ENCODE measurements around the gene ELFN1.

The ELFN1 gene

GRCh38 chr7:1742555-1743303, 72.7 kb downstream of the ELFN1 start:
- TF ChIP-seq CTCF (IDR thresholded peaks at IDR 0.05; ENCODE audit: control insufficient read depth, extremely low read depth, insufficient read depth) = no peak
- DNase-seq (ENCODE audit: low read depth) = peak; percentile 41
- H3K4me3 ChIP-seq (ENCODE audit: low read depth, low read length) = peak overlapping the region; percentile 68

- no peak for TF ChIP-seq CTCF (IDR thresholded peaks at IDR 0.05; ENCODE audit: control insufficient read depth, extremely low read depth, insufficient read depth)
- H3K4me3 ChIP-seq (ENCODE audit: low read depth, low read length) = no peak overlapping the region
- no peak for DNase-seq (ENCODE audit: low read depth)
These were observed 73.6 kb downstream of the ELFN1 start for GRCh38 chr7:1743481-1744230.

DNA sequence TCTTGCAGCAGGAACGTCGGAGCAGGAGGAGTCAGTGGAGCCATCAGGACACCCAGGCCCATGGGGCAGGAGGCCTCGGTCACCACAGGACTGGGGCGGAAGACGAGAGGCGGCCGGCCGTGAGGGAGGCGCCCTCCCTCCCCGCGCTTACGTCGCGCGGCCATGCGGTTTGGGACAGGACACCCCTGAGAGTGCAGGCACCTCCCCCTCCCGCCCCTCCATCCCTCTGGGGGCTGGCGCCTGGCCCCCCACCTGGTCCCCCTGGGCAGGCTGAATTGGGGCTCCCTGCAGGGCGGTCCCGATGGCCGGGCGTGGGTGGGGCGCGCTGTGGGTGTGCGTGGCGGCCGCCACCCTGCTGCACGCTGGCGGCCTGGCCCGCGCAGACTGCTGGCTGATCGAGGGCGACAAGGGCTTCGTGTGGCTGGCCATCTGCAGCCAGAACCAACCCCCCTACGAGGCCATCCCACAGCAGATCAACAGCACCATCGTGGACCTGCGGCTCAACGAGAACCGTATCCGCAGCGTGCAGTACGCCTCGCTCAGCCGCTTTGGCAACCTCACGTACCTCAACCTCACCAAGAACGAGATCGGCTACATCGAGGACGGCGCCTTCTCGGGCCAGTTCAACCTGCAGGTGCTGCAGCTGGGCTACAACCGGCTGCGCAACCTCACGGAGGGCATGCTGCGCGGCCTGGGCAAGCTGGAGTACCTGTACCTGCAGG, 74.4 kb downstream of the ELFN1 start:
- no peak for DNase-seq (ENCODE audit: low read depth)
- TF ChIP-seq CTCF (IDR thresholded peaks at IDR 0.05; ENCODE audit: control insufficient read depth, extremely low read depth, insufficient read depth) = no peak
- no peak overlapping the region for H3K4me3 ChIP-seq (ENCODE audit: low read depth, low read length)

DNA sequence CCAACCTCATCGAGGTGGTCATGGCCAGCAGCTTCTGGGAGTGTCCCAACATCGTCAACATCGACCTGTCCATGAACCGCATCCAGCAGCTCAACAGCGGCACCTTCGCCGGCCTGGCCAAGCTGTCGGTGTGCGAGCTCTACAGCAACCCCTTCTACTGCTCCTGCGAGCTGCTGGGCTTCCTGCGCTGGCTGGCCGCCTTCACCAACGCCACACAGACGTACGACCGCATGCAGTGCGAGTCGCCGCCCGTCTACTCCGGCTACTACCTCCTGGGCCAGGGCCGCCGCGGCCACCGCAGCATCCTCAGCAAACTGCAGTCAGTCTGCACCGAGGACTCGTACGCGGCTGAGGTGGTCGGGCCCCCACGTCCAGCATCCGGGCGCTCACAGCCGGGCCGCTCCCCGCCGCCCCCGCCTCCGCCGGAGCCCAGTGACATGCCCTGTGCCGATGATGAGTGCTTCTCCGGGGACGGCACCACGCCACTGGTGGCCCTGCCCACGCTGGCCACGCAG, 75.0 kb downstream of the ELFN1 start:
- H3K4me3 ChIP-seq (ENCODE audit: low read depth, low read length) = no peak overlapping the region
- DNase-seq (ENCODE audit: low read depth) = no peak
- TF ChIP-seq CTCF (IDR thresholded peaks at IDR 0.05; ENCODE audit: control insufficient read depth, extremely low read depth, insufficient read depth) = no peak

DNA sequence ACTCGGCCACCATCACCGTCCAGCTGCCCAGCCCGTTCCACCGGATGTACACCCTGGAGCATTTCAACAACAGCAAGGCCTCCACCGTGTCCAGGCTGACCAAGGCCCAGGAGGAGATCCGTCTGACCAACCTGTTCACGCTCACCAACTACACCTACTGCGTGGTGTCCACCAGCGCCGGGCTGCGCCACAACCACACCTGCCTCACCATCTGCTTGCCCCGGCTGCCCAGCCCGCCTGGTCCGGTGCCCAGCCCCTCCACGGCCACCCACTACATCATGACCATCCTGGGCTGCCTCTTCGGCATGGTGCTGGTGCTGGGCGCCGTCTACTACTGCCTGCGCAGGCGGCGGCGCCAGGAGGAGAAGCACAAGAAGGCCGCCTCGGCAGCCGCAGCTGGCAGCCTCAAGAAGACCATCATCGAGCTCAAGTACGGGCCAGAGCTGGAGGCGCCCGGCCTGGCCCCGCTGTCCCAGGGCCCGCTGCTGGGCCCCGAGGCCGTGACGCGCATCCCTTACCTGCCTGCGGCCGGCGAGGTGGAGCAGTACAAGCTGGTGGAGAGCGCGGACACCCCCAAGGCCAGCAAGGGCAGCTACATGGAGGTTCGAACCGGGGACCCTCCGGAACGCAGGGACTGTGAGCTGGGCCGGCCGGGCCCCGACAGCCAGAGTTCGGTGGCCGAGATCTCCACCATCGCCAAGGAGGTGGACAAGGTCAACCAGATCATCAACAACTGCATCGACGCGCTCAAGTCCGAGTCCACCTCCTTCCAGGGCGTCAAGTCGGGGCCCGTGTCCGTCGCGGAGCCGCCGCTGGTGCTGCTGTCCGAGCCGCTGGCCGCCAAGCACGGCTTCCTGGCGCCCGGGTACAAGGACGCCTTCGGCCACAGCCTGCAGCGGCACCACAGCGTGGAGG, 75.8 kb downstream of the ELFN1 start:
- no peak overlapping the region for H3K4me3 ChIP-seq (ENCODE audit: low read depth, low read length)
- no peak for DNase-seq (ENCODE audit: low read depth)
- no peak for TF ChIP-seq CTCF (IDR thresholded peaks at IDR 0.05; ENCODE audit: control insufficient read depth, extremely low read depth, insufficient read depth)

GRCh38 chr7:1746491-1746975, 76.5 kb downstream of the ELFN1 start:
- DNase-seq (ENCODE audit: low read depth) = no peak
- no peak for TF ChIP-seq CTCF (IDR thresholded peaks at IDR 0.05; ENCODE audit: control insufficient read depth, extremely low read depth, insufficient read depth)
- H3K4me3 ChIP-seq (ENCODE audit: low read depth, low read length) = no peak overlapping the region
